22Rv1 (cell line): ENCODE results near the gene FEN1.

Experiments
- H3K27ac ChIP-seq: fragments of 450-650 bp; 2 replicates; pipeline ENCODE4 v1.5.1; 2017
- ZFX ChIP-seq: fragments of 450-650 bp; IDR thresholded peaks from 2 replicates; pipeline ENCODE4 v1.6.1; 2017; ENCODE audit warnings: antibody characterized with exemption, borderline replicate concordance
- TF ChIP-seq, protein P1 (sequence below): fragments of 450-650 bp; IDR thresholded peaks from 2 replicates; pipeline ENCODE4 v1.5.1; 2017; ENCODE audit warnings: mild to moderate bottlenecking

Gene FEN1, protein sequence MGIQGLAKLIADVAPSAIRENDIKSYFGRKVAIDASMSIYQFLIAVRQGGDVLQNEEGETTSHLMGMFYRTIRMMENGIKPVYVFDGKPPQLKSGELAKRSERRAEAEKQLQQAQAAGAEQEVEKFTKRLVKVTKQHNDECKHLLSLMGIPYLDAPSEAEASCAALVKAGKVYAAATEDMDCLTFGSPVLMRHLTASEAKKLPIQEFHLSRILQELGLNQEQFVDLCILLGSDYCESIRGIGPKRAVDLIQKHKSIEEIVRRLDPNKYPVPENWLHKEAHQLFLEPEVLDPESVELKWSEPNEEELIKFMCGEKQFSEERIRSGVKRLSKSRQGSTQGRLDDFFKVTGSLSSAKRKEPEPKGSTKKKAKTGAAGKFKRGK

DNA sequence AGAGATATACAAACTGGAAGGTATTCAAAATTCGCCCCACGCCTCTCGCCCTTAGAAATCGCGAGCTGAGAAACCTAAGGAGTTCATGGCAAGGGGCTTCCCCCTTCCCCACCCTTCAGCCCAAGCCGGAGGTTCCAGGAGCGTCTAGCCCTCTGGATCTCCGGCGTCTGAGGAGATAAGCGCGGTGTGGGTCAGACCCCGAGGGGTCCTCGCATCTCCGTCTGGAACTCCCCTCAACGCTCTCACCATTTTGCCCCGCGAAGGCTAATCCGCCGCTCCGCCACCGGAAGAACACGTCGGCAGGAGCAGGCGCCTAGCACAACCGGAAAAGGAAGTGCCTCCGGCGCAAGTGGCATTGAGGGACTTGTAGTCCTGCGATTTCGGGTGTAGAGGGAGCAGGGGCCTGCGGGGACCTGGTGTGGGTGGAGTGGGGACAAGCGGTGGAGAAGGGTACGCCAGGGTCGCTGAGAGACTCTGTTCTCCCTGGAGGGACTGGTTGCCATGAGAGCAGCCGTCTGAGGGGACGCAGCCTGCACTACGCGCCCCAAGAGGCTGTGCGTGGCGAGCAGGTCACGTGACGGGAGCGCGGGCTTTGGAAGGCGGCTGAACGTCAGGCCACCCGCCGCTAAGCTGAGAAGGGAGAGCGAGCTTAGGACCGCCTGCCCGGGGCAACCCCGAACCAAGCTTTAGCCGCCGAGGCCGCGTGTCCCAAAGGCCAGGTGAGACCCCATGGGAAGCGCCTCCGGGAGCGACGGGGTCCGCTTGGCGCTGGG, at the start of gene FEN1, which contains the start of gene TMEM258:
TSS of gene FEN1 (plus strand) at position 602 of the 773 bp plus-strand sequence. CDS start 2,451 bp downstream, outside the sequence.
TSS of gene TMEM258 (minus strand) at position 290 of the 773 bp plus-strand sequence. CDS start at position 249, 41 bp downstream.
- no peak for TF ChIP-seq ZFX
- TF ChIP-seq, protein P1, sequence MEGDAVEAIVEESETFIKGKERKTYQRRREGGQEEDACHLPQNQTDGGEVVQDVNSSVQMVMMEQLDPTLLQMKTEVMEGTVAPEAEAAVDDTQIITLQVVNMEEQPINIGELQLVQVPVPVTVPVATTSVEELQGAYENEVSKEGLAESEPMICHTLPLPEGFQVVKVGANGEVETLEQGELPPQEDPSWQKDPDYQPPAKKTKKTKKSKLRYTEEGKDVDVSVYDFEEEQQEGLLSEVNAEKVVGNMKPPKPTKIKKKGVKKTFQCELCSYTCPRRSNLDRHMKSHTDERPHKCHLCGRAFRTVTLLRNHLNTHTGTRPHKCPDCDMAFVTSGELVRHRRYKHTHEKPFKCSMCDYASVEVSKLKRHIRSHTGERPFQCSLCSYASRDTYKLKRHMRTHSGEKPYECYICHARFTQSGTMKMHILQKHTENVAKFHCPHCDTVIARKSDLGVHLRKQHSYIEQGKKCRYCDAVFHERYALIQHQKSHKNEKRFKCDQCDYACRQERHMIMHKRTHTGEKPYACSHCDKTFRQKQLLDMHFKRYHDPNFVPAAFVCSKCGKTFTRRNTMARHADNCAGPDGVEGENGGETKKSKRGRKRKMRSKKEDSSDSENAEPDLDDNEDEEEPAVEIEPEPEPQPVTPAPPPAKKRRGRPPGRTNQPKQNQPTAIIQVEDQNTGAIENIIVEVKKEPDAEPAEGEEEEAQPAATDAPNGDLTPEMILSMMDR = no peak; the same call in 1 of the 2 replicates
- peak within 1 kb of the TSS; percentile 91 for H3K27ac ChIP-seq

- TF ChIP-seq, protein P1 = no peak
- no peak for TF ChIP-seq ZFX
- H3K27ac ChIP-seq = no peak overlapping the region
Measured at GRCh38 chr11:61743486-61744095, 49.1 kb upstream of the FEN1 start.

GRCh38 chr11:61744181-61744580, 48.5 kb upstream of the FEN1 start:
- TF ChIP-seq, protein P1 = no peak
- no peak for TF ChIP-seq ZFX
- H3K27ac ChIP-seq = no peak overlapping the region

DNA sequence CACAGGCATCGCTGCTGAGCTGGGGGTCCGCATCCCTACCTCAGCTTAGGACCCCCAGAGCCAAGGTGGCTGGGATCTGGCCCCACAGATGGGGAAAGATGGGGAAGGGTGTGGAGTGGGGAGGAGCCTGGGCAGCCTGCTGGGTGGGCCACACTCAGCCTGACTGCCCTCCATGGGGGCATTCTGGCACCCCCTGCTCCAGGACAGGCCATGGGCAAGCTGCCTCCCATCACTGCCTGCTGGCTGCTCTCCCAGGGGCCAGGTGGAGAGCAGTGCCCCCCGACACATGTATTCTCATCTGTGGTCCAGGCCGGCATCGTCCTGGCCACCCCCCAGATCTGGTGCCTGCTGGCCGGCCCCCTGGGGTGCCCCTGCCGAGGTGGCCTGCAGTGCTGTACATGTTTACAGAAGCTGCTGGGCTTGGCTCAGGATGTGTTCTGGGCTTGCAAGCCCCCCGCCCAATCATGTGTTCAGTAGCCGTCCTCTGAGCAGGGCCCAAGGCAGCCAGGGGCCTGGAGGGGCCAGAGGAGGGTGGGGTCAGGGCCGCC, 48.0 kb upstream of the FEN1 start:
- H3K27ac ChIP-seq = no peak overlapping the region

DNA sequence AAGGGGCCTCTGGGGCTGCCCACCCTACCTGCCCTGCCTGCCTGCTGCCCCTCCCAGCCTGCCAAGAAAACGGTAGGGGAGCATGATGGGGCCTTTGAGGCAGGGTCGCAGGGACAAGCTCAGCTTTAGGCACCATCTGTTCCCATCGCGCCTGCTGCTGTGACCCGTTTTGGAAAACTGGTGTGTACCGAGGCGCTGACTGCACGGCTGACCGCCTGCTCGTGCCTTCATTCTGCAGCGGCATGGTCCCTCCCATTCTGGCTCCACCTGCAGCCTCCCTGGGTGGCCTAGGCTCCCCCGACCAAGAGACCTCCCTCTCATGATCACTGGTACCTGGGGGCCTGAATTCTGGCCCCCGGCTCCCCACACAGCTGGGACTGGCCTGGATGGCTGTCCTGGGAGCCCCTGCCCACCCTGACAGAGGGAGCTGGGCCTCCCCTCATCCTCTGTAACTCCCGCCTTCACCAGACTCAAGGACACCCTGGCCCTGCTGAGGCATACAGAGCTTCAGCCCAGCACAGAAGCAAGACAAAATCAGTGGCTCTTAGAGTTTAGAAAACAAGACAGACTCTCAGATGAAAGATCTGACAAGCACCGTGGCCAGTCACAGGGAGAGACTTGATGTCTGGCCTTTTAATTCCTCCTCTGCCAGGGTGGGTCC, 46.8 kb upstream of the FEN1 start:
- TF ChIP-seq, protein P1 = no peak
- TF ChIP-seq ZFX = no peak
- H3K27ac ChIP-seq = no peak overlapping the region

More for the DNA sequence above, 48.0 kb upstream of the FEN1 start:
- TF ChIP-seq, protein P1 = no peak
- TF ChIP-seq ZFX = no peak

- TF ChIP-seq ZFX = no peak
- TF ChIP-seq, protein P1 = no peak
- no peak overlapping the region for H3K27ac ChIP-seq
Measured at GRCh38 chr11:61746442-61747191, 46.1 kb upstream of the FEN1 start.
